ENCODE data around the gene CACNG3. TPM values are rescaled to one million over a fixed set of nuclear protein-coding genes. Genes with fewer than 3 reads are reported as not detected.

CACNG3 gene
- total RNA-seq, 2 experiments from 2014 or later, result not detected

- no peak for DNase-seq
- no peak for ATAC-seq (ENCODE audit: poor library complexity)
- peaks cover 3 to 5% of the 10 kb centered on the region in 2 experiments for H3K27me3 ChIP-seq (ENCODE audit: control insufficient read depth in 1 of 2, insufficient read depth in 2 of 2, low read length in 2 of 2)
- Mint-ChIP-seq H3K27ac (no peak overlapping the region), H3K9me3 (no peaks in the 10 kb centered on the region), H3K4me1 (ENCODE audit: low read depth) (no peaks in the 10 kb centered on the region), H3K27me3 (peaks cover 42% of the 10 kb centered on the region), H3K4me3 (no peak overlapping the region), H3K36me3 (ENCODE audit: low read depth) (no peaks in the 10 kb centered on the region)
- H3K36me3 ChIP-seq (ENCODE audit: insufficient read depth, low read length), result no peaks in the 10 kb centered on the region
- no peaks in the 10 kb centered on the region for H3K4me1 ChIP-seq (ENCODE audit: insufficient read depth, low read length)
- intact Hi-C loops (cut with DNase I, micrococcal nuclease), result no loop called here
- no peak overlapping the region for H3K27ac ChIP-seq (ENCODE audit: low read depth in 1 of 2, low read length in 2 of 2)
- H3K9me3 ChIP-seq (ENCODE audit: control insufficient read depth in 1 of 2, insufficient read depth in 1 of 2, low read length in 2 of 2), result no peaks in the 10 kb centered on the region
- TF ChIP-seq CTCF (IDR thresholded peaks at IDR 0.05), result no peak
- no peak overlapping the region for H3K4me3 ChIP-seq (ENCODE audit: low read length)
- ChIA-PET CTCF (no interaction called here), POLR2A (no interaction called here)
Observed at GRCh38 chr16:24279982-24280515, 23.9 kb downstream of the CACNG3 start.

- no peak overlapping the region for H3K27ac Mint-ChIP-seq
- Histone ChIP-seq H3K9me3 (ENCODE audit: control insufficient read depth in 1 of 2, insufficient read depth in 1 of 2, low read length in 2 of 2) (no peaks in the 10 kb centered on the region), H3K4me1 (ENCODE audit: insufficient read depth, low read length) (no peaks in the 10 kb centered on the region), H3K4me3 (ENCODE audit: low read length) (no peak overlapping the region), H3K36me3 (ENCODE audit: insufficient read depth, low read length) (no peaks in the 10 kb centered on the region), H3K27ac (ENCODE audit: low read depth in 1 of 2, low read length in 2 of 2) (no peak overlapping the region), H3K27me3 (ENCODE audit: control insufficient read depth in 1 of 2, insufficient read depth in 2 of 2, low read length in 2 of 2) (peaks cover 0 to 7% of the 10 kb centered on the region in 2 experiments)
- DNase-seq (no peak), ATAC-seq (ENCODE audit: poor library complexity) (no peak)
- no peak overlapping the region for H3K4me3 Mint-ChIP-seq
- no peaks in the 10 kb centered on the region for H3K9me3 Mint-ChIP-seq
- H3K4me1 Mint-ChIP-seq (ENCODE audit: low read depth), result no peaks in the 10 kb centered on the region
- H3K36me3 Mint-ChIP-seq (ENCODE audit: low read depth), result no peaks in the 10 kb centered on the region
- peaks cover 45% of the 10 kb centered on the region for H3K27me3 Mint-ChIP-seq
- intact Hi-C loops (cut with DNase I, micrococcal nuclease), result no loop called here
- CTCF ChIA-PET, result no interaction called here
- no peak for TF ChIP-seq CTCF (IDR thresholded peaks at IDR 0.05)
- POLR2A ChIA-PET, result no interaction called here
Observed at GRCh38 chr16:24281466-24281865, 25.3 kb downstream of the CACNG3 start.

- no peak overlapping the region for H3K27ac ChIP-seq (ENCODE audit: low read depth in 1 of 2, low read length in 2 of 2)
- Mint-ChIP-seq H3K36me3 (ENCODE audit: low read depth) (no peaks in the 10 kb centered on the region), H3K4me1 (ENCODE audit: low read depth) (no peaks in the 10 kb centered on the region), H3K27me3 (peaks cover 45% of the 10 kb centered on the region), H3K4me3 (no peak overlapping the region), H3K27ac (no peak overlapping the region), H3K9me3 (no peaks in the 10 kb centered on the region)
- no peak overlapping the region for H3K4me3 ChIP-seq (ENCODE audit: low read length)
- ChIA-PET CTCF (no interaction called here), POLR2A (no interaction called here)
- H3K9me3 ChIP-seq (ENCODE audit: control insufficient read depth in 1 of 2, insufficient read depth in 1 of 2, low read length in 2 of 2), result no peaks in the 10 kb centered on the region
- H3K36me3 ChIP-seq (ENCODE audit: insufficient read depth, low read length), result no peaks in the 10 kb centered on the region
- no peaks in the 10 kb centered on the region for H3K4me1 ChIP-seq (ENCODE audit: insufficient read depth, low read length)
- H3K27me3 ChIP-seq (ENCODE audit: control insufficient read depth in 1 of 2, insufficient read depth in 2 of 2, low read length in 2 of 2), result peaks cover 0 to 7% of the 10 kb centered on the region in 2 experiments
- no peak for TF ChIP-seq CTCF (IDR thresholded peaks at IDR 0.05)
- intact Hi-C loops (cut with DNase I, micrococcal nuclease), result no loop called here
- ATAC-seq (ENCODE audit: poor library complexity) (no peak), DNase-seq (no peak)
Observed at GRCh38 chr16:24282141-24282540, 26.0 kb downstream of the CACNG3 start.

Data from CD4-positive, alpha-beta T cell (primary cell).